Sigmoid colon (tissue), 7 donors: ENCODE results near the gene EPN2. TPM values are rescaled to one million over a fixed set of nuclear protein-coding genes. Genes with fewer than 3 reads are reported as not detected.
"Not testable (repeated sequence)": the region's sequence is repeated elsewhere in the genome, so short reads cannot be mapped to it uniquely, and the experiment has no call there.

ENCODE experiments used
- DNase-seq: peaks from one replicate; pipeline ENCODE4 v3.0.0-alpha.2; 2019
- H3K27ac ChIP-seq, 4 donors: fragments of 200-600 bp; sonication (generic); one replicate each; pipeline ENCODE4 v1.5.1; 2016 to 2019; ENCODE audit warnings: mild to moderate bottlenecking in 1 of 4
- H3K27me3 ChIP-seq, 3 donors: fragments of 200-600 bp; sonication (generic); one replicate each; pipeline ENCODE4 v1.5.1; 2019; ENCODE audit warnings: mild to moderate bottlenecking in 1 of 3
- H3K36me3 ChIP-seq, 4 donors: fragments of 200-600 bp; sonication (generic); one replicate each; pipeline ENCODE4 v1.5.1; 2016 to 2019
- H3K4me1 ChIP-seq, 4 donors: fragments of 200-600 bp; sonication (generic); one replicate each; pipeline ENCODE4 v1.5.1; 2017 to 2019
- H3K4me3 ChIP-seq, 4 donors: fragments of 200-600 bp; sonication (generic); one replicate each; pipeline ENCODE4 v1.5.1; 2017 to 2019; ENCODE audit warnings: mild to moderate bottlenecking in 2 of 4, moderate library complexity in 1 of 4
- H3K9me3 ChIP-seq, 4 donors: fragments of 200-600 bp in 3 of 4; sonication (generic) in 3 of 4; one replicate each; pipeline versions ENCODE4 v1.5.1 to v1.6.1; 2013 to 2019
- EP300 ChIP-seq, 4 donors: sonication (generic); formaldehyde crosslinking; IDR thresholded peaks; one replicate each; pipeline ENCODE4 v1.6.1; 2017; ENCODE audit warnings: antibody characterized with exemption in 4 of 4
- POLR2A ChIP-seq, 2 donors: fragments of 450-650 bp; IDR thresholded peaks; one replicate each; pipeline ENCODE4 v1.6.1; 2016; ENCODE audit warnings: antibody characterized with exemption in 2 of 2, mild to moderate bottlenecking in 2 of 2, moderate library complexity in 2 of 2
- POLR2AphosphoS5 ChIP-seq, 4 donors: sonication (generic); formaldehyde crosslinking; IDR thresholded peaks; one replicate each; pipeline ENCODE4 v1.6.1; 2017; ENCODE audit warnings: antibody characterized with exemption in 4 of 4
- WGBS, 2 donors: extraction: QIAGEN DNeasy Blood & Tissue Kit; methylation state at CpG; one replicate each; pipeline ENCODE4 v1.1.7; 2013; 5-methylcytosine and 5-hydroxymethylcytosine counted together
- intact Hi-C: fragments of 100-400 bp; cut with DNase I; formaldehyde crosslinking; loops from one replicate; pipeline ENCODE4 v1.15.1; 2023
- polyA plus RNA-seq, 3 donors: library from polyadenylated mRNA; stranded (reverse); fragments of 200-250 nt; gene quantifications; one replicate each; pipeline ENCODE4 v1.2.3, GENCODE V29; 2013
- total RNA-seq, 4 donors: library from RNA; depleted of rRNA; stranded (reverse); fragments of >200 nt; gene quantifications; one replicate each; pipeline ENCODE4 v1.1.0, GENCODE V29; 2016
- TF ChIP-seq, protein P1 (sequence below), 4 experiments: fragments of 450-650 bp in 3 of 4; fragments of 200-600 bp in 1 of 4; IDR thresholded peaks; one replicate each; pipeline ENCODE4 v1.5.1; 2016 to 2019; ENCODE audit warnings: antibody characterized with exemption in 4 of 4, mild to moderate bottlenecking in 3 of 4, moderate library complexity in 2 of 4
- donor health status: healthy with polysubstance abuse.
- donor health status: Bipolar disorder and iron deficiency.
- donor health status: healthy.

Gene EPN2
- total and polyA plus RNA-seq, 7 donors, result 12.0 to 55.4 (median 31.7) TPM

DNA sequence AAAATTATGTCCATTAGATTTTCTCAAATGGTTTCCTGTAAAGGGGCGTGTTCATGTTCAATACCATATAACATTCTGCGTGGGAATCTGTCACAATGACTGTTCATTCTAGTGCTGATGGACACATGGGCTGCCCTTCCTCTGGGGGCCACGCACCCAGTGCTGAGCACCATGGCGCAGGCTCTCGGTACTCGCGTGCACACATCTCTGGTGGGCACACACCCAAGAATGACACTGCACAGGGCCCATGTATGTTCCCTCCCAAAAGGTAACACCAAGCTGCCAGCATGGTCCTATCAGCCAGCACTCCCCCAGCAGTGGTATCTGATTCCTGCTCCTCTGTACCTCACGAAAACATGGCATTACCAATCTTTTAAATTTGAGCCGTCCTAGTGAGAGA, 111.6 kb downstream of the EPN2 start:
- intact Hi-C loops, result no loop called here
- Histone ChIP-seq H3K27me3 (no peaks in the 10 kb centered on the region), H3K4me1 (peaks cover 0 to 31% (median 24%) of the 10 kb centered on the region in 4 donors), H3K27ac (no peak overlapping the region), H3K36me3 (no peaks in the 10 kb centered on the region), H3K9me3 (no peaks in the 10 kb centered on the region), H3K4me3 (no peak overlapping the region)
- DNase-seq, result peak; percentile 58
- TF ChIP-seq POLR2A (IDR thresholded peaks at IDR 0.05) (no peak), EP300 (IDR thresholded peaks at IDR 0.05) (no peak), POLR2AphosphoS5 (IDR thresholded peaks at IDR 0.05) (no peak)
- TF ChIP-seq, protein P1, sequence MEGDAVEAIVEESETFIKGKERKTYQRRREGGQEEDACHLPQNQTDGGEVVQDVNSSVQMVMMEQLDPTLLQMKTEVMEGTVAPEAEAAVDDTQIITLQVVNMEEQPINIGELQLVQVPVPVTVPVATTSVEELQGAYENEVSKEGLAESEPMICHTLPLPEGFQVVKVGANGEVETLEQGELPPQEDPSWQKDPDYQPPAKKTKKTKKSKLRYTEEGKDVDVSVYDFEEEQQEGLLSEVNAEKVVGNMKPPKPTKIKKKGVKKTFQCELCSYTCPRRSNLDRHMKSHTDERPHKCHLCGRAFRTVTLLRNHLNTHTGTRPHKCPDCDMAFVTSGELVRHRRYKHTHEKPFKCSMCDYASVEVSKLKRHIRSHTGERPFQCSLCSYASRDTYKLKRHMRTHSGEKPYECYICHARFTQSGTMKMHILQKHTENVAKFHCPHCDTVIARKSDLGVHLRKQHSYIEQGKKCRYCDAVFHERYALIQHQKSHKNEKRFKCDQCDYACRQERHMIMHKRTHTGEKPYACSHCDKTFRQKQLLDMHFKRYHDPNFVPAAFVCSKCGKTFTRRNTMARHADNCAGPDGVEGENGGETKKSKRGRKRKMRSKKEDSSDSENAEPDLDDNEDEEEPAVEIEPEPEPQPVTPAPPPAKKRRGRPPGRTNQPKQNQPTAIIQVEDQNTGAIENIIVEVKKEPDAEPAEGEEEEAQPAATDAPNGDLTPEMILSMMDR (IDR thresholded peaks at IDR 0.05), result no peak
- 90 to 93% methylated on average over 9 of the region's 9 CpGs for WGBS, 2 donors

DNA sequence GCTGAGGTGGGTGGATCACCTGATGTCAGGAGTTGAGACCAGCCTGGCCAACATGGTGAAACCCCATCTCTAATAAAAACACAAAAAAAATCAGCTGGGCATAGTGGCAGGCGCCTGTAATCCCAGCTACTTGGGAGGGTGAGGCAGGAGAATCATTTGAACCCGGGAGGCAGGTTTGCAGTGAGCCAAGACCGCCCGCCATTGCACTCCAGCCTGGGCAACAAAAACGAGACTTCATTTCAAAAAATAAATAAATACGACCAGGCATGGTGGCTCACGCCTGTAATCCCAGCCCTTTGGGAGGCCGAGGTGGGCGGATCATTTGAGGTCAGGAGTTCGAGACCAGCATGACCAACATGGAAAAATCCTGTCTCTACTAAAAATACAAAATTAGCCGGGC, 116.2 kb downstream of the EPN2 start:
- 95% methylated on average over 11 of the region's 11 CpGs for WGBS, 2 donors
- H3K9me3 ChIP-seq, intact Hi-C loops, H3K27me3 ChIP-seq, H3K4me1 ChIP-seq, H3K27ac ChIP-seq, H3K4me3 ChIP-seq: not testable (repeated sequence)
- H3K36me3 ChIP-seq, result peaks cover 0 to 16% (median 0%) of the 10 kb centered on the region in 4 donors
- peak; percentile 44 for DNase-seq

DNA sequence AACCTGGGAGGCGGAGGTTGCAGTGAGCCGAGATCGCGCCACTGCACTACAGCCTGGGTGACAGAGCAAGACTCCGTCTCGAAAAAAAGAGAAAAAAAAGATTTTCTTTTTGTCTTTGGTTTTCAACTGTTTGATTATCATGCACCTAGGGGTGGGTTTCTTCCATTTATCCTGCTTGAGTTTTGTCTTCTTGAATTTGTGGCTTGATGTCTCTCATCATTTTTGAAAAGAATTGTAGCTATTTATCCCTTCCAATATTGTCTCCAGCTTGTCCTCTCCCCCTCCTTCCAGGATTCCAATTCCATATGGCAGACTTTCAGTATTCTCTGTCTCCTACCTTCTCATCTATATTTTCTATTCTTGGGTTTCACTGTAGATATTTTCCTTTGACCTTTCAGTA, 117.6 kb downstream of the EPN2 start:
- TF ChIP-seq, protein P1 (IDR thresholded peaks at IDR 0.05), result no peak
- TF ChIP-seq EP300 (IDR thresholded peaks at IDR 0.05) (no peak), POLR2A (IDR thresholded peaks at IDR 0.05) (no peak), POLR2AphosphoS5 (IDR thresholded peaks at IDR 0.05) (no peak)

DNA sequence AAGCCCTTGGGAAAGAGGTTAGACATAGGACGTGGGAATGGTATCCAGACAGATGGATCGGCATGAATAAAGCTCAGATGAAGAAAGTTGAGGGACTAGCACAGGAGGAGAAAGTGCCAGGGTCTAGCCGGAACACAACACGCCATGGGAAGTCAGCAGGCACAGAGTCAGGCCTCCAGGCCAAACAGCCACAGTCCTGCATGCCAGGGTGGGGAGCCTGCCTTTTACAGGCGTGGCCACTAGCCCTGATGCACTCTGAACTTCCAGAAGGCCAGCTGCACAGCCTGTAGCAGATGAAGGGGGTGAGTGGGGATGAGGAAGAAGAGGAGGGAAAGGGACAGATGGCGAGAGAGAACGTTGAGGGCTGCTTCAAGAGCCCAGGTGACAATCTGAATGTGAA, 120.2 kb downstream of the EPN2 start:
- Histone ChIP-seq H3K4me3 (no peak overlapping the region), H3K9me3 (no peaks in the 10 kb centered on the region), H3K4me1 (peaks cover 0 to 11% (median 9%) of the 10 kb centered on the region in 4 donors), H3K27ac (no peak overlapping the region), H3K27me3 (no peaks in the 10 kb centered on the region), H3K36me3 (peaks cover 0 to 19% (median 2%) of the 10 kb centered on the region in 4 donors)
- intact Hi-C loops, result no loop called here
- 69 to 85% methylated on average over 7 of the region's 7 CpGs for WGBS, 2 donors
- peak; percentile 40 for DNase-seq
- TF ChIP-seq EP300 (IDR thresholded peaks at IDR 0.05) (no peak), POLR2A (IDR thresholded peaks at IDR 0.05) (no peak), POLR2AphosphoS5 (IDR thresholded peaks at IDR 0.05) (no peak)
- TF ChIP-seq, protein P1 (IDR thresholded peaks at IDR 0.05), result no peak

More for the DNA sequence above, 117.6 kb downstream of the EPN2 start:
- Histone ChIP-seq H3K27ac (no peak overlapping the region), H3K9me3 (no peaks in the 10 kb centered on the region), H3K36me3 (peaks cover 0 to 19% (median 2%) of the 10 kb centered on the region in 4 donors), H3K4me1 (no peaks in the 10 kb centered on the region), H3K4me3 (no peak overlapping the region), H3K27me3 (no peaks in the 10 kb centered on the region)
- no peak for DNase-seq
- intact Hi-C loops, result no loop called here
- 80% methylated on average over 6 of the region's 6 CpGs for WGBS, 2 donors

DNA sequence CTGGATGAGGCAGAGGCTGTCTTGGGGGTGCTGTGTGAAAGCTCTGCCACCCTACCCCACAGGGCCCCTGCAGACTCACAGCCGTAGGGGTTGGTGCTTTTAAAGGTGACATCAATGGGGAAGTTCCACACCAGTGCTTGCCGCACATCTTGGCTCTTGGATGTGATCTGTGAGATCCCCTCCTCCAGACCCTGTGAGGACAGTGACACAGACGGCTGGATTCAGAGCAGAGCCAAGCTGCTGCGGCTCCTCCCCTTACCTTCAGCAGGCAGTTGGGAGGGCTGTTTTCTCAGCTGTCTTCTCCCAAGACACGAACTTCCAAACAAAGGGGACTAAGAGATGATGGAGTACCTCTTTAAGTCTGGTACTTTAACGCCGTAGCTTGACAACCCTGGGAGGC, 120.6 kb downstream of the EPN2 start:
- Histone ChIP-seq H3K4me1 (peaks cover 0 to 12% (median 9%) of the 10 kb centered on the region in 4 donors), H3K9me3 (no peaks in the 10 kb centered on the region), H3K36me3 (peaks cover 0 to 19% (median 2%) of the 10 kb centered on the region in 4 donors), H3K4me3 (no peak overlapping the region), H3K27me3 (no peaks in the 10 kb centered on the region), H3K27ac (no peak overlapping the region)
- no peak for TF ChIP-seq POLR2AphosphoS5 (IDR thresholded peaks at IDR 0.05)
- TF ChIP-seq POLR2A (IDR thresholded peaks at IDR 0.05), result no peak
- no peak for TF ChIP-seq EP300 (IDR thresholded peaks at IDR 0.05)
- TF ChIP-seq, protein P1 (IDR thresholded peaks at IDR 0.05), result no peak
- intact Hi-C loops, result no loop called here
- 82 to 86% methylated on average over 7 of the region's 7 CpGs for WGBS, 2 donors
- peak; percentile 28 for DNase-seq
